ENCODE measurements around the gene RRP1.

The RRP1 gene

DNA sequence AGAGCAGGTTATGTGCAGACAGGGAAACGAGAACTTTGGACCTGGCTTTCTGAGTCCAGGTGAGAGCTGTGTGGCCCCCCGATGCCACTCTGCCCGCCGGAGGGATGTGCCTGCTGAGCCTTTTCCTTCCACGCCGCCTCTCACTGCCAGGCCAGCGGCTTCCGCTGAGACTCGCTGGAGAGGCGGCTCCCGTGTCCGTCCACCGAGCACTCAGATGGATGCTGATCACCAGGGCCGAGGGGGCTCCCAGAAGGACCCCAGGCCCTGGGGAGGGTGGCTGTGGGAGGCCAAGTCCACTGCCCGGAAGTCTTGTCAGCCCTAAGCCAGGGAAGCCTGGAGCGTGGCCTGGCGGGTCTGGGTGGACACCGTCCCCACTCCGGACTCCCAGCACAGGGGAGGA is 29.7 kb upstream of the RRP1 start:
- DNase-seq = no peak

DNA sequence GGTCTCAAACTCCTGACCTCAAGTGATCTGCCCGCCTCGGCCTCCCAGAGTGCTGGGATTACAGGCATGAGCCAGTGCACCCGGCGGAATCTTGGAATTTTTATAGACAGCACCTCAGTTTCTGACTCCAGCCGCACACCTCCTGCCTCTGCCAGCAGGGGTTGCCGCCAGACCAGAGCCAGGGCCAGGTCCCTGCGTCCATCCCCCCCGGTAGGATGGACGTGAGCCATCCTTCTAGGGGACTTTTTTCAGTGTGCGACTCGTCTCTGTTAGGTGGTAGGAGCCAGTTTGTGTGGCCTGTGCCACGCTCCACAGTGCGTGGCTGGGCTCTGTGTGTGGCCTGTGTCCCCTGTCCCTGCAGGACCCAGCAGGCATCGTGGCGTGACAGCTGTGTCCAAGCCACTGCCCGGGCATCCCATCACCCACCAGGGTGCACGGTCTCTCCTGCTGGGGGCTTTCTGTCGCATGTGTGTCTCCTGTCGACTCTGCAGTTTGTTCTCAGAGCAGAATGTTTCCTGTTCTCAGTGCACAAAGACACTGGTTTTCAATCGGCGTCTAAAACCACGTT is 28.9 kb upstream of the RRP1 start:
- no peak for DNase-seq

- DNase-seq = no peak
These were observed 27.5 kb upstream of the RRP1 start for GRCh38 chr21:43761886-43762285.

GRCh38 chr21:43762303-43763128 is 26.9 kb upstream of the RRP1 start:
- no peak for DNase-seq

- no peak for DNase-seq
These were observed 25.4 kb upstream of the RRP1 start for GRCh38 chr21:43763901-43764523.

GRCh38 chr21:43764576-43765495 is 24.5 kb upstream of the RRP1 start:
- DNase-seq = no peak

- no peak for DNase-seq
These were observed 22.5 kb upstream of the RRP1 start for GRCh38 chr21:43766734-43767497.

- DNase-seq = no peak
These were observed 21.8 kb upstream of the RRP1 start for GRCh38 chr21:43767498-43767983.

- DNase-seq = no peak
These were observed 21.2 kb upstream of the RRP1 start for GRCh38 chr21:43767984-43768867.

DNA sequence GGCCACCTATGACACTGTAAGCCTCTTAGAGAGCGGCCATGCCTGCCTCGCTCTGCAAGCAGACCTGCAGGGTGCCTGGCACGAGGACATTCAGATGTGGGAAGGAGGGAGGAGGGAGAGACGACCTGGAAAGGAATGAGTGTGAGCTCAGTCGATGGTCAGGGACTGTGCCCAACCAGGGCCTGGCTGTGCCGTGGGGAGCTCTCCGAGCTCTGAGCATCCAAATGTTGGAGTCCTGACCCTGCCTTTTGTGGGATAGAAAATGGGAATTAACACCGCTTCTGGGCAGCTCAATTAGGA is 20.6 kb upstream of the RRP1 start:
- no peak for DNase-seq

GRCh38 chr21:43769325-43769958 is 19.9 kb upstream of the RRP1 start:
- DNase-seq = no peak

DNA sequence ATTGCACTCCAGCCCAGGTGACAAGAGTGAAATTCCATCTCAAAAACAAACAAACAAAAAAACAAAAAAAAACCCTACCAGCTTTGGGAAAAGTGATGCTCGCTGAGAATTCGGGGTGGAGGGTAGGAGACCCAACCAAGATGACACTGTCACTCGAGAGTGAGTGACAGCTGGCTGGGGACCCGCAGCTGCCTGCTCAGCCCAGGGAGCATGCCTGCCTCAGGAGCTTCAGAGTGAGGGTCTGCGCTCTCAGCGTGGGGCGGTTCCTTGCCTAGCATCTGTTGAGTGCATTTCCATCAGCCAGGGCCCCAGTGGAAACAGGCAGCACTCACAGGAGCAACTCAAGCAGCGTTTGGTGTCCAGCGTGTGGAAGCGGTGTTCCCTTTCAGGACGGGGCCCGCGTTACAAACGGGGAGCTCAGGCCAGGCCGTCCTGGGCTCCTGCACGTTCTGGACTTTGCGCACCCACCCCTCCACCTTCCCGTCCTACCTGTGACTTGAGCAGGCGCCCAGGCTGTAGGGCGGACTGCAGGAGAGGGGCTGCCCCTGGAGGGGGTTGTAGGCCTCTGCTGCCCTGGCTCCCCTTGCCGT is 19.2 kb upstream of the RRP1 start:
- no peak for DNase-seq

- DNase-seq = no peak
These were observed 18.1 kb upstream of the RRP1 start for GRCh38 chr21:43771199-43771675.

DNA sequence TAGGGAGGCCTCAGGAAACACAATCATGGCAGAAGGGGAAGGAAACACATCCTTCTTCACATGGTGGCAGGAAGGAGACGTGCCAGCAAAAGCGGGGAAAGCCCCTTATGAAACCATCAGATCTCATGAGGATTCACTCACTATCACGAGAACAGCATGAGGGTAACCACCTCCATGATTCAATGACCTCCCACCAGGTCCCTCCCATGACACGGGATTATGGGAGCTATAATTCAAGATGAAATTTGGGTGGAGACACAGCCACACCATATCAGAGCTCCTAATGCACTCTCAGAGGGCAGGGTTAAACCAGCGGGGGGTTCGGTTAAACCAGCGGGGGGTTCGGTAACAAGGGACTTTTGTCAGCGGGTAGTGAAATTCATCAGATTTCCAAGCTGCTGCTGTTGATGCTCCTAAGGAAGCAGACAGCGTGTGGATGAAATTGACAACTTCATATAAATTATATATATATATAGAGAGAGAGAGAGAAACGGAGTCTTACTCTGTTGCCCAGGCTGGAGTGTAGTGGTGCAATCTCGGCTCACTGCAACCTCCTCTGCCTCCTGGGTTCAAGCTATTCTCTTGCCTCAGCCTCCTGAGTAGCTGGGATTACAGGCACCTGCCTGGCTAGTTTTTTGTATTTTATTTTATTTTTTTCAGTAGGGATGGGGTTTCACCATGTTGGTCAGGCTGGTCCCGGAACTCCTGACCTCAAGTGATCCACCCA is 17.5 kb upstream of the RRP1 start:
- DNase-seq = no peak

DNA sequence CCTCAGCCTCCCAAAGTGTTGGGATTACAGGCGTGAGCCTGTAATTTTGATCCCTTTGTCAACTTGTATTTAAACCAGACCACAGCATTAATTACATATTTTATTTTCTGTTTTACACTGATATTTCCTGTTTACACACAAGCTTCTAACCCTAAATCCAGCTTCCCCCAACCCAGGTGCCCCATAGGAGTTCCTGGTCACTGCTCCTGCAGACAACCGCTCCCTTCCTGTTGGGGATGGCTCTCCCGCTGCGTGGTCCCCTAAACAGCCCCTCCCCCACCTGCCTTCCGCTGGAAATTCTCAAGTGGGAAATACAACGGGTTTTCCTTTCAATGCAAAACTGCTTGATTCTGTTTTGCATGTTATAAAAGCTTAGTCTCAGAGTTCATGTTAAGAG is 17.0 kb upstream of the RRP1 start:
- DNase-seq = no peak

- DNase-seq = no peak
These were observed 15.2 kb upstream of the RRP1 start for GRCh38 chr21:43774163-43774562.

- DNase-seq = no peak
These were observed 14.2 kb upstream of the RRP1 start for GRCh38 chr21:43775190-43775589.

DNA sequence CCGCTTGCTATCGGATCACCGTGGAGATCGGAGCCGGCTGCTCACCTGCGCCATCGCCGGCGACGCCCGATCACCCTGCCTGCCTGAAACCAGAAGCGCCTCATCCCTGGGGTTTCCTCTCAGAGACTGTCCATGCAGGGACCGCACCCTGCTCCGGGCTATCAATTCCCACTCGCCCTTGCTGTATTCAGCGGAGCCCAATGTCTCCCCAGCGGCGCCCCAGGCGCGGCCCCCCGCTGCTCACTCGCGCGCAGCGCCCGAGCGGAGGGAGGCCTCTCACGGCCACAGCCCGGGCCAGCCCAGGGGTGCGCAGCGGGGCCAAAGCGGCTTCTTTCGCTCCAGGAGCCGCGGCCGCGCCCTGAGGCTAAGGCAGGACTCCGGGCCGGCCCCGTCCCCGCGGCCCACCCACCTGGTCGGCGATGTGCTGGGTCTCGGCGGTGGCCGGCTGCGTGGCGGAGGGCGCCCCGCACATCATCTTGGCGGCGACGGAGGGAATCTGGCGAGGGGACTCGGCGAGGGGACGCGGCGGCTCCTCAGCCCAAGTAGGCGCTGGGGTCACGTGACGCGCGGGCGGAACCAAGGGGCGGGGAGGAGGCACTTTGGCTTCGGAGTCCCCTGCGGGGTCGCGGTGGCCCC is 13.5 kb upstream of the RRP1 start, which contains the start of gene CSTB:
TSS of gene CSTB (minus strand) at position 514 of the 636 bp plus-strand sequence. CDS start at position 475, 39 bp downstream.
- peak; percentile 87 for DNase-seq

- no peak for DNase-seq
These were observed 11.4 kb upstream of the RRP1 start for GRCh38 chr21:43777953-43778352.
